Endothelial cell of umbilical vein (primary cell): Measurements from ENCODE around the gene CHAF1A. TPM values are rescaled to one million over a fixed set of nuclear protein-coding genes. Genes with fewer than 3 reads are reported as not detected.

Experiments
- BruUV-seq: library from RNA; stranded (reverse); fragments of 400-500 nt; replicated peaks from 2 replicates; lab custom pipeline; 2021; lab: Mats Ljungman, UMichigan
- CTCF ChIA-PET: fragments of 300-600, 350-600 bp; sonication (Branson Sonifier 250); formaldehyde crosslinking; loops from one replicate; lab custom pipeline; 2021; ENCODE audit warnings: antibody characterized with exemption, inconsistent platforms; lab: Charles Lee
- POLR2A ChIA-PET: fragments of 300-600, 350-600 bp; sonication (Branson Sonifier 250); formaldehyde crosslinking; loops from one replicate; lab custom pipeline; 2021; ENCODE audit warnings: antibody characterized with exemption, inconsistent platforms; lab: Charles Lee
- DNase-seq: peaks from one replicate; pipeline ENCODE4 v3.0.0-alpha.2; 2011; ENCODE audit warnings: low read depth, low spot score
- FAIRE-seq: peaks from 2 replicates; lab custom pipeline; 2011; peaks lifted over from hg19 to GRCh38; lab: Jason Lieb, UNC
- H2AFZ ChIP-seq: 2 replicates; pipeline ENCODE4 v1.6.0; 2012; ENCODE audit warnings: low read depth, low read length, control low read depth, inconsistent platforms
- H3K27ac ChIP-seq: 2 replicates; pipeline ENCODE4 v1.5.1; 2011; ENCODE audit warnings: low read depth, mild to moderate bottlenecking, control low read depth, low read length, moderate library complexity; ENCODE audit not compliant: insufficient read depth
- H3K27me3 ChIP-seq, 2 experiments: 2 replicates each; pipeline versions ENCODE4 v1.6.0 to v1.6.1; 2011; ENCODE audit warnings: low read length in 2 of 2, mixed read lengths in 1 of 2; ENCODE audit not compliant: control insufficient read depth in 2 of 2, insufficient read depth in 2 of 2
- H3K36me3 ChIP-seq, 2 experiments: 2 replicates in 1 of 2; 3 replicates in 1 of 2; pipeline ENCODE4 v1.5.1; 2011; ENCODE audit warnings: low read length in 2 of 2, mild to moderate bottlenecking in 1 of 2, moderate library complexity in 1 of 2; ENCODE audit not compliant: control insufficient read depth in 2 of 2, insufficient read depth in 2 of 2; ENCODE audit errors: extremely low read depth in 1 of 2
- H3K4me1 ChIP-seq: 3 replicates; pipeline ENCODE4 v1.5.1; 2011; ENCODE audit warnings: mild to moderate bottlenecking, low read length; ENCODE audit not compliant: control insufficient read depth, insufficient read depth; ENCODE audit errors: extremely low read depth
- H3K4me2 ChIP-seq: 2 replicates; pipeline ENCODE4 v1.6.1; 2011; ENCODE audit warnings: low read length, control low read depth, mixed read lengths; ENCODE audit not compliant: insufficient read depth
- H3K4me3 ChIP-seq, 3 experiments: fragments of 200-600 bp in 1 of 3; sonication (generic), shearing (Covaris generic) in 1 of 3; replicated peaks in 1 of 3; 2 replicates each; pipeline ENCODE4 v1.5.1; 2011 to 2016; ENCODE audit warnings: control low read depth in 3 of 3, low read length in 3 of 3, mild to moderate bottlenecking in 2 of 3, inconsistent platforms in 1 of 3, low read depth in 1 of 3, moderate library complexity in 1 of 3; ENCODE audit not compliant: insufficient read depth in 1 of 3
- H3K79me2 ChIP-seq: 2 replicates; pipeline ENCODE4 v1.6.0; 2012; ENCODE audit warnings: low read length, inconsistent platforms; ENCODE audit not compliant: control insufficient read depth, insufficient read depth
- H3K9ac ChIP-seq: replicated peaks from 2 replicates; pipeline ENCODE3; 2011; ENCODE audit warnings: low read length, control low read depth; ENCODE audit not compliant: insufficient read depth; ENCODE audit errors: extremely low read depth
- H3K9me1 ChIP-seq: replicated peaks from 3 replicates; pipeline ENCODE4 v1.6.0; 2011; ENCODE audit warnings: mild to moderate bottlenecking, low read length; ENCODE audit not compliant: control insufficient read depth, insufficient read depth; ENCODE audit errors: extremely low read depth
- H3K9me3 ChIP-seq: replicated peaks from 2 replicates; pipeline ENCODE4 v1.5.1; 2012; ENCODE audit warnings: low read length, inconsistent platforms; ENCODE audit not compliant: control insufficient read depth, insufficient read depth
- H4K20me1 ChIP-seq: replicated peaks from 2 replicates; pipeline ENCODE3; 2011; ENCODE audit warnings: mild to moderate bottlenecking, low read length; ENCODE audit not compliant: control insufficient read depth, insufficient read depth; ENCODE audit errors: extremely low read depth
- CTCF ChIP-seq, 2 donors: IDR thresholded peaks; 1 replicate in 1 of 2; 2 replicates in 1 of 2; pipeline ENCODE4 v1.5.1; 2011; ENCODE audit warnings: low read length in 2 of 2, mild to moderate bottlenecking in 2 of 2, moderate library complexity in 2 of 2, control low read depth in 1 of 2, inconsistent platforms in 1 of 2, low read depth in 1 of 2; ENCODE audit not compliant: insufficient read depth in 1 of 2; ENCODE audit errors: extremely low read depth in 1 of 2
- EZH2 ChIP-seq: IDR thresholded peaks from 2 replicates; pipeline ENCODE4 v1.6.1; 2012; ENCODE audit warnings: borderline replicate concordance, low read depth, mild to moderate bottlenecking, moderate library complexity, low read length, inconsistent platforms; ENCODE audit not compliant: severe bottlenecking
- FOS ChIP-seq: IDR thresholded peaks from 2 replicates; pipeline ENCODE4 v1.6.1; 2011; ENCODE audit warnings: mild to moderate bottlenecking, low read length, moderate library complexity, borderline replicate concordance; ENCODE audit not compliant: insufficient read depth
- GATA2 ChIP-seq: IDR thresholded peaks from 2 replicates; pipeline ENCODE4 v1.7.0; 2011; ENCODE audit warnings: low read depth, mild to moderate bottlenecking, moderate library complexity, mixed read lengths, low read length; ENCODE audit not compliant: insufficient read length, insufficient read depth
- JUN ChIP-seq: IDR thresholded peaks from 2 replicates; pipeline ENCODE4 v1.6.1; 2011; ENCODE audit warnings: borderline replicate concordance, low read depth; ENCODE audit not compliant: insufficient read length, insufficient read depth
- MAX ChIP-seq: IDR thresholded peaks from 2 replicates; pipeline ENCODE4 v1.6.1; 2011; ENCODE audit not compliant: insufficient read depth, insufficient read length
- MYC ChIP-seq: IDR thresholded peaks from one replicate; pipeline ENCODE4 v1.6.1; 2011; ENCODE audit warnings: mild to moderate bottlenecking, low read depth, low read length
- POLR2A ChIP-seq: IDR thresholded peaks from 2 replicates; pipeline ENCODE4 v1.6.1; 2012; ENCODE audit warnings: low read depth, mild to moderate bottlenecking, control low read depth, low read length
- POLR2AphosphoS5 ChIP-seq: IDR thresholded peaks from 2 replicates; pipeline ENCODE4 v1.6.1; 2012; ENCODE audit warnings: low read depth, mild to moderate bottlenecking, control low read depth, low read length, moderate library complexity; ENCODE audit not compliant: insufficient read depth
- dilution Hi-C: fragments of 300-500 bp; cut with MboI; formaldehyde crosslinking; loops from one replicate; pipeline ENCODE4 v1.15.0; 2019; ENCODE audit warnings: low sequenced_read_pairs; ENCODE audit not compliant: extremely low pct_ligation_motif_present
- intact Hi-C: fragments of 100-400 bp; cut with micrococcal nuclease; formaldehyde crosslinking; loops from one replicate; pipeline ENCODE4 v1.10.0; 2022
- polyA plus RNA-seq, 4 experiments: library from polyadenylated mRNA; depleted of rRNA in 3 of 4; stranded (reverse) in 3 of 4; unstranded in 1 of 4; fragments of >200 nt; gene quantifications; 2 replicates each; pipeline versions ENCODE4 v1.2.1 to v1.2.3, GENCODE V29; 2011 to 2012; ENCODE audit warnings: missing spikeins in 1 of 4
- total RNA-seq: library from RNA; stranded (reverse); gene quantifications from 2 replicates; pipeline ENCODE4 v1.2.3, GENCODE V29; 2021

CHAF1A gene
- total and polyA plus RNA-seq, 2 donors (not counting 3 experiments of a cell fraction or from before 2014, with no cell fraction given), result 19.5 to 44.5 TPM

GRCh38 chr19:4457654-4458395 is 55.4 kb downstream of the CHAF1A start, which contains the start of gene UBXN6:
Gene UBXN6 (minus strand): TSS chr19:4457794. CDS start chr19:4457697, 97 bp downstream.
- peaks cover 14% of the 10 kb centered on the region for H3K4me1 ChIP-seq
- H3K36me3 ChIP-seq, result peaks cover 0 to 9% of the 10 kb centered on the region in 2 experiments
- peak within 1 kb of the TSS; percentile 64 for H3K9ac ChIP-seq
- DNase-seq (peak; percentile 96), FAIRE-seq (peak; percentile 94)
- peak within 1 kb of the TSS; percentile 43 for H3K27ac ChIP-seq
- no peaks in the 10 kb centered on the region for H4K20me1 ChIP-seq
- H2AFZ ChIP-seq, result peak within 1 kb of the TSS; percentile 98
- POLR2A ChIA-PET, result interaction anchor here (1.6 kb wide), 1 partner anchor 14 kb away, joined by 11 read pairs; the partner anchor contains the start of gene HDGFL2
- peak within 1 kb of the TSS; percentile 62 to 72 (median 69) for H3K4me3 ChIP-seq
- H3K4me2 ChIP-seq, result peak within 1 kb of the TSS; percentile 95
- BruUV-seq, result TSS peak; percentile 28
- no peaks in the 10 kb centered on the region for H3K9me1 ChIP-seq
- CTCF ChIA-PET, result interaction anchor here (1.1 to 2.9 kb wide), 7 partner anchors 11 to 178 kb away, joined by 4 to 15 read pairs (median 7); partner anchors contain the start of gene SH3GL1
- no peaks in the 10 kb centered on the region for H3K9me3 ChIP-seq
- H3K79me2 ChIP-seq, result peaks cover 22% of the 10 kb centered on the region
- dilution Hi-C loops (no loop called here), intact Hi-C loops (loop anchor here (1.0 kb wide), 2 partner anchors 13 to 56 kb away; partner anchors contain the start of gene CHAF1A)
- H3K27me3 ChIP-seq, result no peaks in the 10 kb centered on the region
- TF ChIP-seq POLR2AphosphoS5 (peak; percentile 90), MAX (peak; percentile 83), FOS (no peak), JUN (no peak), POLR2A (peak; percentile 40), EZH2 (no peak), CTCF (IDR thresholded peaks at IDR 0.05; ENCODE audit: extremely low read depth in 1 of 2, insufficient read depth in 1 of 2, low read depth in 1 of 2, low read length in 2 of 2) (no peak), MYC (peak; percentile 57), GATA2 (no peak)
